PFSK-1 (cell line): ENCODE measurements around the gene CNTNAP2.

Source experiments
- POLR2AphosphoS5 ChIP-seq: IDR thresholded peaks from 2 replicates; pipeline ENCODE4 v1.6.1; 2012; ENCODE audit warnings: low read depth, mild to moderate bottlenecking, control low read depth, low read length, moderate library complexity
- TAF1 ChIP-seq: IDR thresholded peaks from 2 replicates; pipeline ENCODE4 v1.6.1; 2012; ENCODE audit warnings: low read length, control low read depth, borderline replicate concordance; ENCODE audit not compliant: insufficient read depth
- TF ChIP-seq, protein P1 (sequence below), 2 experiments: IDR thresholded peaks; 2 replicates each; pipeline versions ENCODE4 v1.6.1 to v1.8.0; 2011 to 2012; ENCODE audit warnings: low read depth in 2 of 2, low read length in 2 of 2, control low read depth in 1 of 2, inconsistent platforms in 1 of 2, mild to moderate bottlenecking in 1 of 2, moderate library complexity in 1 of 2; ENCODE audit not compliant: insufficient read depth in 1 of 2

DNA sequence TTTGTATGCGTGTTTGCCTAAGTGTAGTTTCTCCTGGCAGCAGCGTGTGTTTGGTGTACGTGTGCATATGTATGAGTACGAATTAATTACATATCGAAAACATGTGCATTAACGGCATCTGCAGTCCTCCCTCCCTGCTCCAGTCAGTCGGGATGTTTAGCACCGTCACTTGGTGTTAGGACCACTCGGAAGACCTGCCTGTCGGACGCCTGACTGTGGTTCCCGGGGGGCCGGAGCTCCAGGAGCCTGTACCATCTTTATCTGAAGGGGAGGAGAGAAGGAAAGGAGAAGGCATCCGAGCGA is 1.1 kb upstream of the CNTNAP2 start:
- TF ChIP-seq POLR2AphosphoS5, result no peak
- TF ChIP-seq, protein P1, sequence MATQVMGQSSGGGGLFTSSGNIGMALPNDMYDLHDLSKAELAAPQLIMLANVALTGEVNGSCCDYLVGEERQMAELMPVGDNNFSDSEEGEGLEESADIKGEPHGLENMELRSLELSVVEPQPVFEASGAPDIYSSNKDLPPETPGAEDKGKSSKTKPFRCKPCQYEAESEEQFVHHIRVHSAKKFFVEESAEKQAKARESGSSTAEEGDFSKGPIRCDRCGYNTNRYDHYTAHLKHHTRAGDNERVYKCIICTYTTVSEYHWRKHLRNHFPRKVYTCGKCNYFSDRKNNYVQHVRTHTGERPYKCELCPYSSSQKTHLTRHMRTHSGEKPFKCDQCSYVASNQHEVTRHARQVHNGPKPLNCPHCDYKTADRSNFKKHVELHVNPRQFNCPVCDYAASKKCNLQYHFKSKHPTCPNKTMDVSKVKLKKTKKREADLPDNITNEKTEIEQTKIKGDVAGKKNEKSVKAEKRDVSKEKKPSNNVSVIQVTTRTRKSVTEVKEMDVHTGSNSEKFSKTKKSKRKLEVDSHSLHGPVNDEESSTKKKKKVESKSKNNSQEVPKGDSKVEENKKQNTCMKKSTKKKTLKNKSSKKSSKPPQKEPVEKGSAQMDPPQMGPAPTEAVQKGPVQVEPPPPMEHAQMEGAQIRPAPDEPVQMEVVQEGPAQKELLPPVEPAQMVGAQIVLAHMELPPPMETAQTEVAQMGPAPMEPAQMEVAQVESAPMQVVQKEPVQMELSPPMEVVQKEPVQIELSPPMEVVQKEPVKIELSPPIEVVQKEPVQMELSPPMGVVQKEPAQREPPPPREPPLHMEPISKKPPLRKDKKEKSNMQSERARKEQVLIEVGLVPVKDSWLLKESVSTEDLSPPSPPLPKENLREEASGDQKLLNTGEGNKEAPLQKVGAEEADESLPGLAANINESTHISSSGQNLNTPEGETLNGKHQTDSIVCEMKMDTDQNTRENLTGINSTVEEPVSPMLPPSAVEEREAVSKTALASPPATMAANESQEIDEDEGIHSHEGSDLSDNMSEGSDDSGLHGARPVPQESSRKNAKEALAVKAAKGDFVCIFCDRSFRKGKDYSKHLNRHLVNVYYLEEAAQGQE (IDR thresholded peaks at IDR 0.05; ENCODE audit: insufficient read depth in 1 of 2, low read depth in 2 of 2, low read length in 2 of 2), result no peak
- no peak for TF ChIP-seq TAF1
